ENCODE results near the gene CYYR1.

The CYYR1 gene

GRCh38 chr21:26591543-26591942, 18.5 kb upstream of the CYYR1 start (continued):
- TF ChIP-seq BCL6B (tag by site-specific recombination; IDR thresholded peaks at IDR 0.05): no peak
- no peak for TF ChIP-seq SCRT1 (tag by site-specific recombination; IDR thresholded peaks at IDR 0.05; ENCODE audit: borderline replicate concordance)
- TF ChIP-seq ZBTB17 (tag by site-specific recombination; IDR thresholded peaks at IDR 0.05): no peak

GRCh38 chr21:26588446-26588845, 15.4 kb upstream of the CYYR1 start:
- Histone ChIP-seq H3K4me3 (ENCODE audit: low read depth, low read length) (no peak overlapping the region), H3K27ac (ENCODE audit: extremely low read depth, low read depth, low read length) (no peak overlapping the region), H3K4me1 (ENCODE audit: control insufficient read depth, insufficient read depth, low read length) (no peaks in the 10 kb centered on the region), H3K9me3 (ENCODE audit: control insufficient read depth, insufficient read depth, low read depth, low read length) (no peaks in the 10 kb centered on the region), H3K36me3 (ENCODE audit: control insufficient read depth in 2 of 2, insufficient read depth in 1 of 2, low read length in 2 of 2) (no peaks in the 10 kb centered on the region)
- ChIA-PET CTCF (interaction anchor here (0.6 to 1.2 kb wide), 3 partner anchors 14 to 348 kb away, joined by 3 read pairs; no protein-coding TSS in a partner anchor), POLR2A (no interaction called here)
- TF ChIP-seq BCL11B (tag by site-specific recombination; IDR thresholded peaks at IDR 0.05; ENCODE audit: low read depth) (no peak), ZNF362 (tag by site-specific recombination; IDR thresholded peaks at IDR 0.05) (no peak), ZNF692 (tag by site-specific recombination; IDR thresholded peaks at IDR 0.05) (no peak), ZNF148 (tag by site-specific recombination; IDR thresholded peaks at IDR 0.05; ENCODE audit: borderline replicate concordance) (no peak), SCRT1 (tag by site-specific recombination; IDR thresholded peaks at IDR 0.05; ENCODE audit: borderline replicate concordance) (no peak), AEBP2 (tag by site-specific recombination; IDR thresholded peaks at IDR 0.05; ENCODE audit: borderline replicate concordance) (no peak), ZNF610 (tag by site-specific recombination; IDR thresholded peaks at IDR 0.05; ENCODE audit: borderline replicate concordance) (no peak), ZBTB20 (tag by site-specific recombination; IDR thresholded peaks at IDR 0.05) (no peak), ZNF548 (tag by site-specific recombination; IDR thresholded peaks at IDR 0.05) (no peak), ZSCAN18 (tag by site-specific recombination; IDR thresholded peaks at IDR 0.05) (no peak), ZBTB6 (tag by site-specific recombination; IDR thresholded peaks at IDR 0.05) (no peak), PATZ1 (tag by site-specific recombination; IDR thresholded peaks at IDR 0.05) (no peak), ZNF513 (tag by site-specific recombination; IDR thresholded peaks at IDR 0.05) (no peak), RBAK (tag by site-specific recombination; IDR thresholded peaks at IDR 0.05) (no peak), ZNF280C (tag by site-specific recombination; IDR thresholded peaks at IDR 0.05) (no peak), ZNF426 (tag by site-specific recombination; IDR thresholded peaks at IDR 0.05) (no peak)
